ENCODE results near the gene SIGLEC1.

- TF ChIP-seq EZH2phosphoT487 (IDR thresholded peaks at IDR 0.05; ENCODE audit: borderline replicate concordance, low read length) (no peak), CTCF (conservative IDR thresholded peaks at IDR 0.05; ENCODE audit: low read depth, low read length) (no peak)
These were observed 14.7 kb downstream of the SIGLEC1 start for GRCh38 chr20:3697588-3698305.
